ENCODE measurements around the gene STRADB.
"Not testable (repeated sequence)": the region's sequence is repeated elsewhere in the genome, so short reads cannot be mapped to it uniquely, and the experiment has no call there.

STRADB gene

DNA sequence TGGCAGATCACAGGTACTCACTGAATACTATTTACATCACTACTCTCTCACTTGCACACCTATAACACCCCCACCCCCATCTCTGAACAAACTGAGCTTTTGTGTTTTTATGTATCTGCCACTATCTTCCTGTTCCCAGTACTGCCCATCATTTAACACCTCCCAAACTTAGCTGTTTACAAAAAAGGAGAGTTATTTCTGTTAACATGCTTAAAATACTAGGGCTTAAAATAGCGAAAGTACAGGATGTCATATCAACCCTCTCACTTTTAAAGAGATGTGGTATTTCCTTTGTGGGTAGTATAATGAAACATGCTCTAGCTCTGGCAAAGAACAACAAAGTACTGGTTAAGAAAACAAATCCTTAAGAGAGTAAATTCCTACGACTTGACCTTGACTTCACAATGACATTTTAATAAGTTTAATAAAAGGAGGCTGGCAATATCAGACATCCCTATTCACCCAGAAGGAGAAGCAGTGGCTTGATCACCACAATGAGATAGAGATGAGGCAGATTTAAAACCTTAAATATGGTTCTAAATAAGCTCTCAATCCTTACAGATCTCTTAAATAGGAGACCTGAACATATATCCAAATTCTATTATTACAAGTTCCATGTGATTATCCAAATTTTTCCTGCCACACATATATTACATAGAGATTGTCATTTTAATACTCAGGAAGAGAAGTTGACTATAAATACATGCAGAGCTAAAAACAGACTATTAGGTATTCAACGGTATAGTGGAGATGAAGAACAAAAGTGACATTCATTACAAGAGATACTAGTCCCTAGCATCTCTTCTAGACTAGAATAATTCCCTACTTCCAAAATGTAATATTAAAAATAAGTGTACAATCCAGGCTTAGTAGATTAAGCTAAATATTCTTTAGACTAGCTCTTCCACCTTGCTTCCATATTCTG, 37.2 kb upstream of the STRADB start:
- DNase-seq (no peak), ATAC-seq (replicated peaks) (peak; percentile 85)
- Mint-ChIP-seq H3K27ac (no peak overlapping the region), H3K27me3 (no peaks in the 10 kb centered on the region), H3K9me3 (no peaks in the 10 kb centered on the region), H3K4me1 (ENCODE audit: low read depth in 2 of 2) (peaks cover 3 to 20% of the 10 kb centered on the region in 2 donors), H3K36me3 (ENCODE audit: insufficient read depth) (no peaks in the 10 kb centered on the region), H3K4me3 (no peak overlapping the region)

DNA sequence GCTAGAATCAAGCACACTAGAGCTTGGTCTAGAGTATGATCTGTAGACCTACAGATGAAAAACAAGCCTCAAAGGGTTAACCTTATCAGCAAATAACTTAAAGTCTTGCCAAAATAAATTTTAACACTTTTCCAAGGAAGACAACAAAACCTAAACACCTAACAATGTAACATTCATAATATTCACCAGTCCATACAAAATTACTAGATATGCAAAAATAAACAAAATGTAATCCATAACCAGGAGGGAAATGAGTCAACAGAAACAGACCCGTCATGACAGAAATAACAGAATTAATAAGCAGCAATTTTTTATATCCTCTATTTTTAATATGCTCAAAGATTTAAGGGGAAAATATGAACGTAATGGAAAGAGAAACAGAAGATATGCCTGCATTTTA, 36.4 kb upstream of the STRADB start:
- no peaks in the 10 kb centered on the region for H3K9me3 Mint-ChIP-seq
- H3K4me1 Mint-ChIP-seq (ENCODE audit: low read depth in 2 of 2) = peaks cover 8 to 23% of the 10 kb centered on the region in 2 donors
- no peak for DNase-seq
- no peak overlapping the region for H3K4me3 Mint-ChIP-seq
- H3K27me3 Mint-ChIP-seq = no peaks in the 10 kb centered on the region
- no peaks in the 10 kb centered on the region for H3K36me3 Mint-ChIP-seq (ENCODE audit: insufficient read depth)
- no peak overlapping the region for H3K27ac Mint-ChIP-seq
- ATAC-seq (replicated peaks) = no peak

DNA sequence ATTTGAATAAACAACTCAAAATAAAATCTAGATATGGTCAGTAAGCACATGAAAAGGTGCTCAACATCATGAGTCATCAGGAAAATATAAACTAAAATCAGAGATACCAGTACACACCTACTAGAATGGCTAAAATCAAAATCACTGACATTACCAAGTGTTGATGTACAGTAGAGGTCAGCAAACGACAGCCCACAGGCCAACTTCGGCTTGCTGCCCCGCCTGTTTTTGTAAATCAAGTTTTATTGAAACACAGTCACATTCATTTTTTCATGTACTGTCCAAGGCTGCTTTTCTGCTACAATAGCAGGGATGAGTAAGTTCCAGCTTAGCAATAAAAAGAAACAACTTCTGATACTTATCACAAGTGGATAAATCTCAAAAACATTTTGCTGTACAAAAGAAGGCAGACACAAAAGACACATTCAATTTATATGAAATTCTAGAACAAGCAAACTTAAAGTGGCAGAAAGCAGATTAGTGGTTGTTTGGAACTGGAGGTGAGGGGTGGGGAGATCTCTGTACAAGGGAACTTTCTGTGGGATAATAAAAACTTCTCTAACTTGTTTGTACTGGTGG, 32.4 kb upstream of the STRADB start:
- no peaks in the 10 kb centered on the region for H3K36me3 Mint-ChIP-seq (ENCODE audit: insufficient read depth)
- H3K4me1 Mint-ChIP-seq (ENCODE audit: low read depth in 2 of 2) = peaks cover 27 to 31% of the 10 kb centered on the region in 2 donors
- DNase-seq (no peak), ATAC-seq (replicated peaks) (no peak)
- H3K27me3 Mint-ChIP-seq = no peaks in the 10 kb centered on the region
- peak overlapping the region; percentile 71 to 77 for H3K27ac Mint-ChIP-seq
- no peak overlapping the region for H3K4me3 Mint-ChIP-seq
- no peaks in the 10 kb centered on the region for H3K9me3 Mint-ChIP-seq

DNA sequence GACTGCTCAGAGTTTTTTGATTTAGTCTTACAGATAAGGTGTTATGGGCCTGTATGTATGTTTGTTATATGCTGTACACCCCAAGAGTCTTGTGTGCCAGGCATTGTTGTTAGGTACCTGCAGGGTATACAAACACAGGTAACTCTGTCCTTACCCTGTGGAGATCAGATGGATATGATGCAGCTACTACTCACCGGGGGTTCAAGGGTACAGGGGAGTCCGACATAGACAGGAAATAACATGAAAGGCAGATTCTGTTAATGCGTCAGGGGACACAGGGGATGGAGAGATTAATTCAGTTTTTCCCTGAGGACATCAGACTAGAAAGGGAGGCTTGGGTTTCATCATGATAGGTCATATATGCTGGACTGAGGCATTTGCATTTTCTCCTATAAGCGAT, 31.6 kb upstream of the STRADB start:
- Mint-ChIP-seq H3K27ac (peak overlapping the region; percentile 71 to 77), H3K36me3 (ENCODE audit: insufficient read depth) (no peaks in the 10 kb centered on the region), H3K4me1 (ENCODE audit: low read depth in 2 of 2) (peaks cover 27 to 31% of the 10 kb centered on the region in 2 donors), H3K4me3 (peak overlapping the region in 1 of 2 donors; percentile 25), H3K9me3 (no peaks in the 10 kb centered on the region), H3K27me3 (no peaks in the 10 kb centered on the region)
- ATAC-seq (replicated peaks) = no peak
- no peak for DNase-seq

DNA sequence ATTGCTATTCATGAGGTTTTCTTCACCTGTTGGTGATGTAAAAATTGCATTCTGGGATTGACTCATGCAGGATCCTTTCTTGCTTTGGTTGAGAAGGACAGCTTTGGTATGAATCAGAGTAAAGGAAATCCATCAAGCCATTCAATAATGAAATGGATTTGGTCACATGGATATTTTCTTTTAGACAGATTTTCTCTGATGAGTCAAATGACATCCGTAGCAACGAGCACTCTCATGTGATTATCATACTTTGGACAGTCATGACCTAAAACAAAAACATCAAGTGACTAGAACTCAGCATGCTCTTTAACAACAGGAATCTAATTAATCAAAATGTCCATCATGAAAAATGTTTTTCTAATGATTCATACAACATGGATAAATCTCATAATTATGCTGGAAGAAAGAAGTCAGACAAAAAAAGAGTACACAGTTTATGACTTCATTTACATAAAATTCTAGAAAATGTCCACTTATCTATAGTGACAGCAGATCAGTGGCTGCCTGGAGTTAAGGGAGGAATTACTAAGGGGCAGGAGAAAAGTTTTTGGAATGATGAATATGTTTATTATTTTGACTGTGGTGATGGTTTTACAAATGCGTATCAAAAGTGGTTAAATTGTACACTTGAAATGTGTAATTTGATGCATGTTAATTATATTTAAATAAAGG, 31.0 kb upstream of the STRADB start:
- Mint-ChIP-seq H3K36me3 (ENCODE audit: insufficient read depth) (no peaks in the 10 kb centered on the region), H3K4me1 (ENCODE audit: low read depth in 2 of 2) (peaks cover 27 to 31% of the 10 kb centered on the region in 2 donors), H3K4me3 (no peak overlapping the region), H3K9me3 (no peaks in the 10 kb centered on the region), H3K27ac (peak overlapping the region; percentile 71 to 77), H3K27me3 (no peaks in the 10 kb centered on the region)
- no peak for ATAC-seq (replicated peaks)
- no peak for DNase-seq

DNA sequence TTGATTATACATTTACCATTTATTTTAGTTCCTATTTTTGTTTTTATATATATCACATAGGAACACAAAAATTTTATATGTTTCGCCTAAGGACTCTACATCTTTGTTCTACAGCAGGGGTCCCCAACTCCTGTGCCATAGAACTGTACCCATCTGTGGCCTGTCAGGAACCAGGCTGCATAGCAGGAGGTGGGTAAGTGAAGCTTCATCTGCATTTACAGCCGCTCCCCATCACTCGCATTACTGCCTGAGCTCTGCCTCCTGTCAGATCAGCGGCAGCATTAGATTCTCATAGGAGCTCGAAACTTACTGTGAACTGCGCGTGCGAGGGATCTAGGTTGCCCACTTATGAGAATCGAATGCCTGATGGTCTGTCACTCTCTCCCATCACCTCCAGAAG, 25.6 kb upstream of the STRADB start:
- ATAC-seq (replicated peaks) = no peak
- Mint-ChIP-seq H3K4me1 (ENCODE audit: low read depth in 2 of 2) (peaks cover 13 to 28% of the 10 kb centered on the region in 2 donors), H3K4me3 (no peak overlapping the region), H3K36me3 (ENCODE audit: insufficient read depth) (no peaks in the 10 kb centered on the region), H3K27ac (no peak overlapping the region), H3K9me3 (peaks cover 0 to 2% of the 10 kb centered on the region in 2 donors), H3K27me3 (no peaks in the 10 kb centered on the region)
- DNase-seq = no peak

DNA sequence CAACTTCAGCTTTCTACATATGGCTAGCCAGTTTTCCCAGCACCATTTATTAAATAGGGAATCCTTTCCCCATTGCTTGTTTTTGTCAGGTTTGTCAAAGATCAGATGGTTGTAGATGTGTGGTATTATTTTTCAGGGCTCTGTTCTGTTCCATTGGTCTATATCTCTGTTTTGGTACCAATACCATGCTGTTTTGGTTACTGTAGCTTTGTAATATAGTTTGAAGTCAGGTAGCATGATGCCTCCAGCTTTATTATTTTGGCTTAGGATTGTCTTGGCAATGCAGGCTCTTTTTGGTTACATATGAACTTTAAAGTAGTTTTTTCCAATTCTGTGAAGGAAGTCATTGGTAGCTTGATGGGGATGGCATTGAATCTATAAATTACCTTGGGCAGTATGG, 23.2 kb upstream of the STRADB start:
- not testable (repeated sequence) for H3K36me3 Mint-ChIP-seq (ENCODE audit: insufficient read depth); H3K9me3 Mint-ChIP-seq; ATAC-seq (replicated peaks); DNase-seq; H3K27ac Mint-ChIP-seq; H3K27me3 Mint-ChIP-seq; H3K4me3 Mint-ChIP-seq
- H3K4me1 Mint-ChIP-seq (ENCODE audit: low read depth in 2 of 2) = peaks cover 14 to 23% of the 10 kb centered on the region in 2 donors

DNA sequence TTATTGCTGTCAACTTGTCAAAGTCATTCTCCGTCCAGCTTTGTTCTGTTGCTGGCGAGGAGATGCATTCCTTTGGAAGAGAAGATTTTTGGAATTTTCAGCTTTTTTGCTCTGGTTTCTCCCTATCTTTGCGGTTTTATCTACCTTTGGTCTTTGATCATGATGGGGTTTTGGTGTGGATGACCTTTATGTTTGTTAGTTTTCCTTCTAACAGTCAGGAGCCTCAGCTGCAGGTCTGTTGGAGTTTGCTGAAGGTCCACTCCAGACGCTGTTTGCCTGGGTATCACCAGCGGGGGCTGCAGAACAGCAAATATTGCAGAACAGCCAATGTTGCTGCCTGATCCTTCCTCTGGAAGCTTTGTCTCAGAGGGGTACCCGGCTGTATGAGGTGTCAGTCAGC, 21.7 kb upstream of the STRADB start:
- H3K27me3 Mint-ChIP-seq; DNase-seq; H3K36me3 Mint-ChIP-seq (ENCODE audit: insufficient read depth); H3K4me3 Mint-ChIP-seq; H3K9me3 Mint-ChIP-seq; ATAC-seq (replicated peaks): not testable (repeated sequence)
- Mint-ChIP-seq H3K4me1 (ENCODE audit: low read depth in 2 of 2) (peaks cover 19 to 25% of the 10 kb centered on the region in 2 donors), H3K27ac (peak overlapping the region in 1 of 2 donors; percentile 71)

DNA sequence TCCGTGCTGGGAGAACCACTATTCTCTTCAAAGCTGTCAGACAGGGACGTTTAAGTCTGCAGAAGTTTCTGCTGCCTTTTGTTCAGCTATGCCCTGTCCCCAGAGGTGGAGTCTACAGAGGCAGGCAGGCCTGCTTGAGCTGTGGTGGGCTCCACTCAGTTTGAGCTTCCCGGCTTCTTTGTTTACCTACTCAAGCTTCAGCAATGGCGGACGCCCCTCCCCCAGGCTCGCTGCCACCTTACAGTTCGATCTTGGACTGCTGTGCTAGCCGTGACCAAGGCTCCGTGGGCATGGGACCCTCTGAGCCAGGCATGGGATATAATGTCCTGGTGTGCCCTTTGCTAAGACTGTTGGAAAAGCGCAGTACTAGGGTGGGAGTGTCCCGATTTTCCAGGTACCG, 21.2 kb upstream of the STRADB start:
- H3K9me3 Mint-ChIP-seq; H3K36me3 Mint-ChIP-seq (ENCODE audit: insufficient read depth); H3K27ac Mint-ChIP-seq; DNase-seq; H3K27me3 Mint-ChIP-seq; ATAC-seq (replicated peaks); H3K4me3 Mint-ChIP-seq: not testable (repeated sequence)
- H3K4me1 Mint-ChIP-seq (ENCODE audit: low read depth in 2 of 2) = peaks cover 21 to 25% of the 10 kb centered on the region in 2 donors

DNA sequence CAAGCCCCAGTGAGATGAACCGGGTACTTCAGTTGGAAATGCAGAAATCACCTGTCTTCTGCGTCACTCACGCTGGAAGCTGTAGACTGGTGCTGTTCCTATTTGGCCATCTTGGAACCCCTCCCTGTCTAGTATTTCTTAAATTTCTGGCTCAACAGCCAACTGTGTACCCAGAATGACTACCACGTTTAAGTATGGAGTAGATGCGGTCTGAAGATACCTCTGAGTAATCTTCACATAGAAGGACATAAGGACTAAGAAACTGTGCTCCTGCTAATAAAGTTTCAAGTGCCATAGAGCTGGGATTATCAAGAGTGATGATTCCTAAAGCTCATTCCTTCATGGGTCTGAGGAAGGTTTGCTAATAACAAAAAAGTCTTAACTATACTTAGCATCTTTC, 20.7 kb upstream of the STRADB start:
- peaks cover 21 to 25% of the 10 kb centered on the region in 2 donors for H3K4me1 Mint-ChIP-seq (ENCODE audit: low read depth in 2 of 2)
- peaks cover 0 to 2% of the 10 kb centered on the region in 2 donors for H3K9me3 Mint-ChIP-seq
- no peak for ATAC-seq (replicated peaks)
- no peak overlapping the region for H3K4me3 Mint-ChIP-seq
- no peaks in the 10 kb centered on the region for H3K27me3 Mint-ChIP-seq
- no peak for DNase-seq
- no peak overlapping the region for H3K27ac Mint-ChIP-seq
- no peaks in the 10 kb centered on the region for H3K36me3 Mint-ChIP-seq (ENCODE audit: insufficient read depth)

DNA sequence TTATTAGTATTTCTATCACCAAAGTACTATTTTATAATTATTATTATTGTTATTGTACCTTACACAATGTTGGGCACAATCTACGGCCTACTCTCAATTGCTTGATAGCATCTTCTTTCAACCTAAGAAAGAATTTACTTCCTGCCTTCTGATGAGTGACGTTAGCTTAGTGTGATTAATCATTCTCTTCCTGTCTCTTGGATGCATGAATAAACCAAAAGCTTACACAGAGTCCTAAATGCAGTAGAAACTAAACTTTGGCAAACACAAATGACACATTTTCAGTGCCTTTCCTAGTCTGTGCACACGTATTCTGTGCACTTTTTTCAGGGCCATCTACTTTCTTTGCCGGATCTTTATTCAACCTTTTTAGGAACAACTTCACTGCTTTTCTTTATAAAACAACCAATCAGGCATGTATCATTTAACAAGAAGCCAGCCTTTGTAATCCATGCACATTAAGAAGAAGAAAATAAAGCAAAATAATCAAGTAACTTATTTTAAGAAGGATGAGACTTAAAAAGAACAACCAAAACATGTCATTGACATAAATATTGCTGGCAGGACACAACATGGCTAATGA, 19.4 kb upstream of the STRADB start:
- Mint-ChIP-seq H3K27ac (peak overlapping the region; percentile 72 to 82), H3K27me3 (no peaks in the 10 kb centered on the region)
- ATAC-seq (replicated peaks) = peak; percentile 86

DNA sequence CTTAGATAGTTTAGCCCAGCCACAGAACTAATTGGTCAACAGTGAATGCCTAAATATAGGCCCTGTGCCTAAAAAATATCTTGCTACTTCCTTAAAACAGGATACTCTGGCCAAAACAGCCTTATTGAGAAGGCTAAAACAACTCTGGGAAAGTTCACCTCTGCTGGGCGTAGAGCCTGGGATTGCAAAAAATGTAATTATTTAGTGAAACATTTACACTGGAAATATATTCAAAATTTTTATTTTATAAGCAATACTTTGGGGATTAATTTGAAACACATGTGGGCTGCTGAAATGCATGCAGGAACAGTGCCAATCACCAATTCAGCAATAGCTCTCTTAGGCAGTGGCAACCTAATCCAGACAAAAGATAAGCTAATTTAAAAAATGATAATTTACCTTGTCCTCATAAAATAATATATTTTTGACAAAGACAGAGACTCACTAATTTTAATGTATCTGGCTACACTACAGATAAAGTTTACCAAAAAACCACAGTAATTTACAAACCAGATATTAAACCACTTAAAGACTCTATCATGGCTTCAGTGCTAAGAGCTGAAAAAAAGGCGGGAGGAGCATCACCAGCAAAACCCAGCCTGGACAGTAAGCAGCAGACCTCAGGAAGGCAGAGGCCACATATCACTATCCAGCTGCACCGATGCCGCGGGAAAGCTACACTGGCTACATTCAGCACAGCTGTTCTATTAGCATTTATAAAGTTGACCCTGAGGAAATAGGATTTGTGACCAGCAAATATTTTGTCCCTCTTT, 18.7 kb upstream of the STRADB start:
- Mint-ChIP-seq H3K4me1 (ENCODE audit: low read depth in 2 of 2) (peaks cover 26 to 39% of the 10 kb centered on the region in 2 donors), H3K27me3 (no peaks in the 10 kb centered on the region), H3K36me3 (ENCODE audit: insufficient read depth) (no peaks in the 10 kb centered on the region), H3K9me3 (peaks cover 0 to 2% of the 10 kb centered on the region in 2 donors), H3K27ac (peak overlapping the region; percentile 72 to 82), H3K4me3 (peak overlapping the region in 1 of 2 donors; percentile 21)
- no peak for ATAC-seq (replicated peaks)
- no peak for DNase-seq

More for the DNA sequence above, 19.4 kb upstream of the STRADB start:
- H3K4me1 Mint-ChIP-seq (ENCODE audit: low read depth in 2 of 2) = peaks cover 21 to 32% of the 10 kb centered on the region in 2 donors
- H3K4me3 Mint-ChIP-seq = peak overlapping the region in 1 of 2 donors; percentile 36
- H3K36me3 Mint-ChIP-seq (ENCODE audit: insufficient read depth) = no peaks in the 10 kb centered on the region
- peaks cover 0 to 2% of the 10 kb centered on the region in 2 donors for H3K9me3 Mint-ChIP-seq
- DNase-seq = no peak

Measured in effector memory CD8-positive, alpha-beta T cell (primary cell).